GM06990 (cell line): ENCODE results near the gene PLXDC1.
"Not testable (repeated sequence)": the region's sequence is repeated elsewhere in the genome, so short reads cannot be mapped to it uniquely, and the experiment has no call there.

Experiments
- DNase-seq: peaks from one replicate; pipeline ENCODE4 v3.0.0-alpha.2; 2011; ENCODE audit not compliant: insufficient read length; ENCODE audit errors: extremely low read depth
- H3K27me3 ChIP-seq: replicated peaks from 2 replicates; pipeline ENCODE4 v1.6.0; 2011; ENCODE audit warnings: low read length; ENCODE audit not compliant: control insufficient read depth, insufficient read depth
- H3K36me3 ChIP-seq: 2 replicates; pipeline ENCODE4 v1.5.1; 2011; ENCODE audit warnings: low read length; ENCODE audit not compliant: control insufficient read depth, insufficient read depth
- H3K4me3 ChIP-seq: replicated peaks from 2 replicates; pipeline ENCODE4 v1.5.1; 2011; ENCODE audit warnings: low read depth, mild to moderate bottlenecking, control low read depth, low read length
- CTCF ChIP-seq: IDR thresholded peaks from 2 replicates; pipeline ENCODE4 v1.5.1; 2011; ENCODE audit warnings: low read length, control low read depth, mild to moderate bottlenecking, inconsistent platforms; ENCODE audit not compliant: insufficient read depth, poor library complexity, severe bottlenecking

Gene PLXDC1

GRCh38 chr17:39028690-39029089 lies 122.7 kb downstream of the PLXDC1 start:
- no peak for TF ChIP-seq CTCF
- DNase-seq: no peak
- Histone ChIP-seq H3K27me3 (no peaks in the 10 kb centered on the region), H3K36me3 (no peaks in the 10 kb centered on the region), H3K4me3 (no peak overlapping the region)

GRCh38 chr17:39027455-39028035 lies 123.9 kb downstream of the PLXDC1 start:
- H3K4me3 ChIP-seq: no peak overlapping the region; the same call in 1 of the 2 replicates
- no peak for TF ChIP-seq CTCF
- H3K36me3 ChIP-seq: no peaks in the 10 kb centered on the region
- H3K27me3 ChIP-seq: no peaks in the 10 kb centered on the region
- no peak for DNase-seq

GRCh38 chr17:39026980-39027451 lies 124.4 kb downstream of the PLXDC1 start:
- no peak overlapping the region; the same call in 1 of the 2 replicates for H3K4me3 ChIP-seq
- no peaks in the 10 kb centered on the region for H3K36me3 ChIP-seq
- DNase-seq: peak; percentile 17
- no peaks in the 10 kb centered on the region for H3K27me3 ChIP-seq
- TF ChIP-seq CTCF: no peak

GRCh38 chr17:39026346-39026745 lies 125.1 kb downstream of the PLXDC1 start:
- DNase-seq, H3K4me3 ChIP-seq, H3K27me3 ChIP-seq, H3K36me3 ChIP-seq: not testable (repeated sequence)

- TF ChIP-seq CTCF: no peak
- Histone ChIP-seq H3K36me3 (no peaks in the 10 kb centered on the region), H3K4me3 (no peak overlapping the region), H3K27me3 (no peaks in the 10 kb centered on the region)
- DNase-seq: no peak
Measured at GRCh38 chr17:39022924-39023323, 128.5 kb downstream of the PLXDC1 start.

GRCh38 chr17:39020037-39020436 lies 131.4 kb downstream of the PLXDC1 start:
- not testable (repeated sequence) for H3K27me3 ChIP-seq, H3K36me3 ChIP-seq, H3K4me3 ChIP-seq, DNase-seq
